GM21528 (cell line): Measurements from ENCODE around the gene METTL23.

Experiments used
- ATAC-seq: cut with Tn5 transposase; IDR thresholded peaks from one replicate; pipeline ENCODE4 v1.9.1; 2021; ENCODE audit warnings: mild to moderate bottlenecking, moderate library complexity; ENCODE audit not compliant: unreplicated experiment, low FRiP score

METTL23 gene, protein sequence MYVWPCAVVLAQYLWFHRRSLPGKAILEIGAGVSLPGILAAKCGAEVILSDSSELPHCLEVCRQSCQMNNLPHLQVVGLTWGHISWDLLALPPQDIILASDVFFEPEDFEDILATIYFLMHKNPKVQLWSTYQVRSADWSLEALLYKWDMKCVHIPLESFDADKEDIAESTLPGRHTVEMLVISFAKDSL

GRCh38 chr17:76726776-76727718 lies at the start of gene METTL23:
Gene METTL23 (plus strand): TSS chr17:76726839. CDS start chr17:76729711, 2,872 bp downstream.
- ATAC-seq = peak; percentile 48

- no peak for ATAC-seq
Measured at GRCh38 chr17:76677406-76677805, 49.2 kb upstream of the METTL23 start.

DNA sequence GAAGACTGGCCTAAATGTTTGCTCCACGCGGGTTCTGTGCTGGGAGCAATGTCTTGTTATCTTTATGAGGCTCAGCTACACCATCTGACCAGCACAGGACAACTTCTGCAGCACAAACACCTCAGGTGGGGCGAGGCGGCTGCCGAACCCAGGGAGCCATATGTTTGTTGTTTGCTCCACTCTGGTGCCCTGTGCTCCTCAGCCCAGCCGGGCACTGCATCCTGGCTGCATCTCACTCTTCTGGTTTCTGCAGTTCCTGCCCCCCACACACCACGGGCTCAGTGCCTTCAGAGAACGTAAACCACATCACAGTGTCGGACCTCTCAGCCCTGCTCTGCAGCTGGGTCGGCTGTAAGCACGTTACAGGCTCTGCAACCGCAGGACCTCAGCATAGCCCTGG lies 48.3 kb upstream of the METTL23 start:
- no peak for ATAC-seq

DNA sequence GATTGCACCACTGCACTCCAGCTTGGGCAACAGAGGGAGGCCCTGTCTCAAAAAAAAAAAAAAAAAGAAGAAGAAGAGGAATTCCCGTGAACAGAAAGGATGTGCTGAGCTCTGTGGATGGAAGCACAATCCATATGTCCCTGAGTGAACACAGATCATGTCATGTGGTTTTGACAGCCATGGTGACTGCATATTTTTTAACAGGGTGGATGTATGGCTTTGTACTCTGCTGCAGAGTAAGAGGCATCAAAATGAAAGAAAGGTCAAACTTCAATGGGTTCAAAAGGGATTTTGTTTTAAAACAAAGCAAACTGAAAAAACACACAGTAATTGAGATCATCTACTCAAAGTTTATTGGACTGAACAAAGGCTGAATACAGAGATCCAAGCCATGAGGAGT lies 47.4 kb upstream of the METTL23 start:
- ATAC-seq = no peak

GRCh38 chr17:76681222-76682137 lies 45.2 kb upstream of the METTL23 start:
- ATAC-seq = no peak

DNA sequence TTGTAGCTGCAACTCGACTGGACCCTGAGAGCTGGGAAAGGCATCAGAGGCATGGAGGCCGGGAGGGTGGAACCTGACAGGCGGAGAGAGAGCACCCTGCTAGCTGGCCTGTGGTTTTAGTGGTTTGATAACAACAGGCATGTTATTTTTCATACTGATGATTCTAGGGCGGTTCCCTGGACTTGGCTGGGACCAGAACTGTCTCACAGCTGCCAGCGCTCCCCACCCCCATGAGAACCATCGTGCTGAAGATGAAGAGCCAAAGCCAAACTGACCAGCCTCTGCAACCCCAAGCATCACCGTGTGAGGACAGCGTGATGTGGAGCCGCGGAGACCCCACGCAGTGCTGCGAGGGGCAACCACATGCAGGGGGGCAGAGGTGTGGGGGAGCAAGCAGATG lies 44.3 kb upstream of the METTL23 start:
- no peak for ATAC-seq

DNA sequence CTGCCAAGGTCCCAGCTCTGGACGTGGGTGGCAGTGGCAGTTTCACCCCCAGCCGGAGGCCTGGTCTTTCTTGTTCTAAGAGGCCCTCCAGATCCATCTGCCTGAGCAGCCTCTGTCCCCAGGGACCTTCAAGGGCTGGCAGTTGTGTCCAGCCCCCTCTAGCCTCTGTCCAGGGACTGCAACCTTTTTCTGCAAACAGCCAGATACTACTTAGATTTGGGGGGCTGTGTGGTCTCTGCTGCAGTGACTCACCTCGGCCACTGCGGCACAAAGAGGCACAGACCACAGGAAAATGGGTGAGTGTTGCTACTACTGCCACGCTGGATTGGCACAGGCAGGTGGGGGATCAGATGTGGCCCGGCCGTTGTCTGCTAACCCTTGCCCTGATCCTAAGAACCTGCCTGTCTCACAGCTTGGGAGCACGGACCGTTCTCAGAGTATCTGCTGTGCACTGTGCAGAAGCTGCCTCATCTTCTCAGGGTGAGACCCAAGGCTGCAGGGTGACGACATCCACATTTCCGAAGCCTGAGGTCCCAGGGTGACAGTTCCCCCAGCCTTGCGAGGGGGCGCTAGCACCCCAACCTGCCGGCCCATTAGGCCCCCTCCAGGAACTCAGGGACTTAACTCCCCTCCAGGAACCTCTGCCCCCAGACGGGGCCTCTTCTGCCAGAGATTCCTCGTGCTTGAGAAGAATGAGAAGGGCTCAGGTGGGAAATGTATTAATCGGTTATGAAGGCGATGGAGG lies 43.5 kb upstream of the METTL23 start:
- no peak for ATAC-seq

DNA sequence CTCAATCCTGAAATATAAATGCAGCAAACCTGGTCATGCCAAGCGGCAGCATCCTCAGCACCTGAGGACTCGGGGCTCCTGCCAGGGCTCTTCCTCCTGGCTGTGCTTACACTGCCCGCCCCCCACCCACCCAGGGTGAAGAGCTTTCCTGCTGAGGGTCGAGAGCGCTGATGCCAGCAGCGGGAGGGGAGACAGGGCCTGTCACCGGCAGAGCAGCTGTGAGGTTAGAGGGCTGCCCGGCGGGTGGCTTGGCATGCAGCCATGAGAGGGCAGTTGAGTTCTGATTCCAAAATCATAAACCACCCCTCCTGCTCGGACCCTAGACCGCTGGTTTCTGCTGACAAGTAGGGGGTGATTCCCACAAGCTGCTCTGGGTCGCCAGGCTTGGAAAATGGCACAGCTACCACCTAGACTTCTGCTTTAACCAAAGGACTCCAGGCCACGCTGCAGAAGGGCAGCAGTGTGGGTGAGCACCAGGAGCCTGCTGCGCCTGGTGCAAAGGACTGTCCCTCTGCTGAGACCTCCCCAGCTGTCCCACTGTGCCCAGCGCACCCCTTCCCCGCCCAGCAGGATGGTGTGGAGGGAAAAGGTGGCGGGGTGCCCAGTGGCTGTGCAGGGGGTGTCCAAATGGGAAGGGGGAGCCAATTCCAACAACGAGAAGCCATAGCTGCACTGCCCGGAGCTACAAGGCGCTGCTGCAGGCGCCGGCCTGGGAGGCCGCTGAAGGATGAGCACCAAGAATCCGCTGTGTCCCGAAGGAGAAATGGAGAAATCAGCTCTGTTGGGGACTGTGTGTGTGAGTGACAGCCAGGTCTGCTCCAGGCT lies 42.5 kb upstream of the METTL23 start:
- ATAC-seq = no peak

GRCh38 chr17:76684756-76685155 lies 41.9 kb upstream of the METTL23 start:
- no peak for ATAC-seq

GRCh38 chr17:76685366-76685765 lies 41.3 kb upstream of the METTL23 start:
- no peak for ATAC-seq

GRCh38 chr17:76685846-76686245 lies 40.8 kb upstream of the METTL23 start:
- no peak for ATAC-seq

DNA sequence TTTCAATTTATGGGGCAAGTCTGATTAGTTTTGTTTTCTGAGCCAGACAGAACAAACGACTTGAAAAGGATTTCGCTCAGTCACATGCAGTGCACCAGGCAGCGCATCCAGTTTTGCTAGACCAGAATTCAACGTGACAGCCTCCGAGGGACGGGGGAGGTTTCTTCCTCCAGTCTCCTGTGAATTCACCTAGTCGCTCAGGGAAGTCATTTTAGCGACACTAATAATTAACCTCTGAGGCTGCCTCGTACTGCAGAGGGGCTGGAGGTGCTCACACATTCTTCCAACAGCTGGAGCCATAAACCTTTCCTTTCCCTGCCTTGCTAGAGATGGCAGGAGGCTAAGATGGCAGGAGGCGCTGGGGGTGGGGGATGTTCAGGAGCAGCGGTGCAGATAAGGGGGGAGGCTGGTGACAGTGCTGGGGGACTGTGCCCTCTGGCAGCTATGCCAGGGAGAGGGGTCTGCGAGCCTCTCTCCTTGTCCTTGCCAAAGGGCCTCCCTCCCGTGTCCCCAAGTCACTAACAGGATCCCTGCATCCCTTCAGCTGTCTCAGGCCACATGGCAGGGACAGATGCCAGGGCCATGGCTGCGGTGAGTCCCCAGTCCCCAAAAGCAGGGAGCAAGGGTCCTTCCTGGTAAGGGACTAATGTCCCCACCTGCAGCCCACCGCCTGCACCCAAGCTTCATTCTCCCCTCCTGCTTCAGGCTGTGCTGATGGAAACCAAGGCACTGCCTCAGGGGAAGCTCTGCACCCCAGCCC lies 39.9 kb upstream of the METTL23 start:
- no peak for ATAC-seq

DNA sequence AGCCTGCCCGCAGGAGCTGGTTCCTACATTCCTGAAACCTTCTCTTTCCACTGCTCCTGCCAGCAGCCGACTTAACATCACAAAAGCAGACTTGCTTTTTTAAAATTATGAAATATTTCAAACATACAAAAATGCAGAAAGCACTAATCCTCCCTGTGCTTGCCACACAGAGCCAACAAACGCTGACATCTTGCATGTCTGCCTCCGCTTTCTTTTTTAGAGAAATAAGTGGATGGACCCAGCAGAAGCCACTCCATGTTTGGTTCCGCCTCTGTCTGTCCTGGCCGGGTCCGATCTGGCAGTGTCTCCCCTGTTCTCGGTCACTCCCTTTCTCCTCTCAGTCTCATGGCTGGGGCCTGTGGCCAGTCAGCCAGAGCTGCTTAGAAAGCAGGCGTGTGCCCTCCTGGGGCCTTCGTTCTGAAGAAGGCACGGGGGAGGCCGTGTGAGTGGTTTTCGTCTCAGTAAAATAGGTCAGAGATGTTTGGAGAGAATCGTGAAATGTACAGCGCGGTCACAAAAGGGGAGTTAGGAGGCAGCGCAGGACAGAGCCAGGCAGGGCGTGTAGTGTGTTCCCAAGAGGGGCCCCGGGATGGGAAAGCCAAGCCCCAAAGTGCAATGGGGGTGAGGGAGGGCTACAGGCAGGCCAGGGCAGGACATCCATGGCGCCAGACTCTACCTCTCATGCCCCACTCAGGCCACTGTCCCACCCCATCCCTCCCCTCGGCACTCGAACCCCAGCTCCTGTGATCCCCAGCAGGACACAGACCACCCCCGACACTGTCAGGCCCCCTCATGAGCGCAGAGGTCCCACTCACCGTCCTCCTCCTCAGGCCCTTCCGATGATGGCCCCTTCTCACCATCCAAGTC lies 39.1 kb upstream of the METTL23 start:
- no peak for ATAC-seq

GRCh38 chr17:76688165-76688622 lies 38.4 kb upstream of the METTL23 start:
- ATAC-seq = no peak

DNA sequence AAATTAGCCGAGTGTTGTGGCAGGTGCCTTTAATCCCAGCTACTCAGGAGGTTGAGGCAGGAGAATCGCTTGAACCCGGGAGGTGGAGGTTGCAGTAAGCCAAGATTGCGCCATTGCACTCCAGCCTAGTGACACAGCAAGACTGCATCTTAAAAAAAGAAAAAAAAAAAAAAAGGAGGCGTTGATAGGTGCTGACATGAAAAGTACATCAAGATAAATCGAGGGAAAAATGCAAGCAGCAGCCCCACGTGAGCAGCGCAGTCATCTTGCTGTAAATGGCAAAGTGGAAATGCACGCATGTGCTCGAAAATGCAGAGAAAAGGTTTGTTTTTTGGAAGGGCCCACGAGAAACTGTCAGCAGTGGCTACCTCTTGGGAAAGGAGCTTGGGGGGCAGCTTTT lies 36.8 kb upstream of the METTL23 start:
- no peak for ATAC-seq

GRCh38 chr17:76690596-76691280 lies 35.9 kb upstream of the METTL23 start:
- no peak for ATAC-seq
